ENCODE results near the gene FUT7.

FUT7 gene

GRCh38 chr9:137013571-137013940 lies 18.3 kb downstream of the FUT7 start:
- no peak overlapping the region for H2AFZ ChIP-seq (ENCODE audit: low read depth)
- no peaks in the 10 kb centered on the region for H3K36me3 ChIP-seq (ENCODE audit: insufficient read depth)
- no peaks in the 10 kb centered on the region; the same call in 1 of the 2 replicates for H3K27me3 ChIP-seq (ENCODE audit: insufficient read depth, low read depth)
- no peaks in the 10 kb centered on the region for H4K20me1 ChIP-seq (ENCODE audit: insufficient read depth)
- no peaks in the 10 kb centered on the region for H3K79me2 ChIP-seq (ENCODE audit: insufficient read depth, low read depth)
- no peaks in the 10 kb centered on the region for H3K4me1 ChIP-seq (ENCODE audit: low read depth, poor library complexity, severe bottlenecking)
- H3K9ac ChIP-seq: no peak overlapping the region
- TF ChIP-seq, protein P1, sequence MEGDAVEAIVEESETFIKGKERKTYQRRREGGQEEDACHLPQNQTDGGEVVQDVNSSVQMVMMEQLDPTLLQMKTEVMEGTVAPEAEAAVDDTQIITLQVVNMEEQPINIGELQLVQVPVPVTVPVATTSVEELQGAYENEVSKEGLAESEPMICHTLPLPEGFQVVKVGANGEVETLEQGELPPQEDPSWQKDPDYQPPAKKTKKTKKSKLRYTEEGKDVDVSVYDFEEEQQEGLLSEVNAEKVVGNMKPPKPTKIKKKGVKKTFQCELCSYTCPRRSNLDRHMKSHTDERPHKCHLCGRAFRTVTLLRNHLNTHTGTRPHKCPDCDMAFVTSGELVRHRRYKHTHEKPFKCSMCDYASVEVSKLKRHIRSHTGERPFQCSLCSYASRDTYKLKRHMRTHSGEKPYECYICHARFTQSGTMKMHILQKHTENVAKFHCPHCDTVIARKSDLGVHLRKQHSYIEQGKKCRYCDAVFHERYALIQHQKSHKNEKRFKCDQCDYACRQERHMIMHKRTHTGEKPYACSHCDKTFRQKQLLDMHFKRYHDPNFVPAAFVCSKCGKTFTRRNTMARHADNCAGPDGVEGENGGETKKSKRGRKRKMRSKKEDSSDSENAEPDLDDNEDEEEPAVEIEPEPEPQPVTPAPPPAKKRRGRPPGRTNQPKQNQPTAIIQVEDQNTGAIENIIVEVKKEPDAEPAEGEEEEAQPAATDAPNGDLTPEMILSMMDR (conservative IDR thresholded peaks at IDR 0.05; ENCODE audit: low read depth, low read length): no peak
- no peak overlapping the region for H3K4me3 ChIP-seq (IDR thresholded peaks at IDR 0.05; ENCODE audit: insufficient read depth, low read depth, low read length)
- H3K4me2 ChIP-seq: no peak overlapping the region
- H3K27ac ChIP-seq: no peak overlapping the region

- TF ChIP-seq, protein P1 (conservative IDR thresholded peaks at IDR 0.05; ENCODE audit: low read depth, low read length): no peak
- Histone ChIP-seq H3K36me3 (ENCODE audit: insufficient read depth) (no peaks in the 10 kb centered on the region), H3K4me2 (no peak overlapping the region), H3K9ac (no peak overlapping the region), H2AFZ (ENCODE audit: low read depth) (no peak overlapping the region), H3K4me1 (ENCODE audit: low read depth, poor library complexity, severe bottlenecking) (no peaks in the 10 kb centered on the region), H3K27me3 (ENCODE audit: insufficient read depth, low read depth) (peaks cover 5% of the 10 kb centered on the region; the same call in 1 of the 2 replicates), H4K20me1 (ENCODE audit: insufficient read depth) (no peaks in the 10 kb centered on the region), H3K4me3 (IDR thresholded peaks at IDR 0.05; ENCODE audit: insufficient read depth, low read depth, low read length) (no peak overlapping the region), H3K27ac (no peak overlapping the region), H3K79me2 (ENCODE audit: insufficient read depth, low read depth) (no peaks in the 10 kb centered on the region)
These were observed 19.0 kb downstream of the FUT7 start for GRCh38 chr9:137012694-137013570.

- Histone ChIP-seq H3K79me2 (ENCODE audit: insufficient read depth, low read depth) (no peaks in the 10 kb centered on the region), H2AFZ (ENCODE audit: low read depth) (no peak overlapping the region), H3K4me1 (ENCODE audit: low read depth, poor library complexity, severe bottlenecking) (no peaks in the 10 kb centered on the region), H3K4me3 (IDR thresholded peaks at IDR 0.05; ENCODE audit: insufficient read depth, low read depth, low read length) (no peak overlapping the region), H4K20me1 (ENCODE audit: insufficient read depth) (no peaks in the 10 kb centered on the region), H3K36me3 (ENCODE audit: insufficient read depth) (no peaks in the 10 kb centered on the region), H3K27me3 (ENCODE audit: insufficient read depth, low read depth) (peaks cover 13% of the 10 kb centered on the region; the same call in 1 of the 2 replicates), H3K4me2 (no peak overlapping the region), H3K9ac (no peak overlapping the region), H3K27ac (no peak overlapping the region)
- TF ChIP-seq, protein P1 (conservative IDR thresholded peaks at IDR 0.05; ENCODE audit: low read depth, low read length): no peak
These were observed 19.8 kb downstream of the FUT7 start for GRCh38 chr9:137011907-137012675.

DNA sequence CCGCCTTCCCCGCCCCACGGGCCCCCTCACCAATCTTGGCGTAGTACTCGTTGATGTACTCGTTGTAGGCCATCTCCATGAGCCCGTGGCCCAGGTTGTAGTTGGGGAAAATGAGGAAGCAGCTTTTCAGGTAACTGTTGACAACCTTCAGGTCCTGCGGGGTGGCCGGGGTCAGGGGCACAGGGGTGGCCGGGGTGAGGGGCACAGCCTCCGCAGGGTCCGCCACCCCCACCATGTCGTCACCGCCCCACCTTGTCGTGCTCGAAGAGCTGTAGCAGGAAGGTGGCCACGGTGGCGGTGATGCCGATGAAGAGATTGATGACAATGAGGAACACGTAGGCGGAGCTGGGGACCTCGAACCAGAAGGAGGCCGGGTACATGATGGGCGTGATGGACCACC lies 20.7 kb downstream of the FUT7 start:
- Histone ChIP-seq H3K4me1 (ENCODE audit: low read depth, poor library complexity, severe bottlenecking) (no peaks in the 10 kb centered on the region), H3K79me2 (ENCODE audit: insufficient read depth, low read depth) (no peaks in the 10 kb centered on the region), H3K36me3 (ENCODE audit: insufficient read depth) (no peaks in the 10 kb centered on the region), H3K27me3 (ENCODE audit: insufficient read depth, low read depth) (peaks cover 23% of the 10 kb centered on the region; the same call in 1 of the 2 replicates), H3K9ac (no peak overlapping the region), H2AFZ (ENCODE audit: low read depth) (no peak overlapping the region), H3K4me3 (IDR thresholded peaks at IDR 0.05; ENCODE audit: insufficient read depth, low read depth, low read length) (no peak overlapping the region), H3K27ac (no peak overlapping the region), H4K20me1 (ENCODE audit: insufficient read depth) (no peaks in the 10 kb centered on the region), H3K4me2 (no peak overlapping the region)
- TF ChIP-seq, protein P1 (conservative IDR thresholded peaks at IDR 0.05; ENCODE audit: low read depth, low read length): no peak

Data from KMS-11 (cell line).